LNCaP clone FGC (cell line): Measurements from ENCODE around the gene KCNIP1.

Experiments
- DNase-seq: peaks from one replicate; pipeline ENCODE4 v3.0.0-alpha.2; 2011; ENCODE audit warnings: low read depth
- H3K4me3 ChIP-seq: 2 replicates; pipeline ENCODE4 v1.5.1; 2011; ENCODE audit warnings: mild to moderate bottlenecking, low read depth, low read length, control low read depth
- TF ChIP-seq, protein P1 (sequence below): IDR thresholded peaks from 2 replicates; pipeline ENCODE4 v1.5.1; 2012; ENCODE audit warnings: mild to moderate bottlenecking; ENCODE audit not compliant: control insufficient read depth, insufficient read depth; ENCODE audit errors: extremely low read depth

KCNIP1 gene

DNA sequence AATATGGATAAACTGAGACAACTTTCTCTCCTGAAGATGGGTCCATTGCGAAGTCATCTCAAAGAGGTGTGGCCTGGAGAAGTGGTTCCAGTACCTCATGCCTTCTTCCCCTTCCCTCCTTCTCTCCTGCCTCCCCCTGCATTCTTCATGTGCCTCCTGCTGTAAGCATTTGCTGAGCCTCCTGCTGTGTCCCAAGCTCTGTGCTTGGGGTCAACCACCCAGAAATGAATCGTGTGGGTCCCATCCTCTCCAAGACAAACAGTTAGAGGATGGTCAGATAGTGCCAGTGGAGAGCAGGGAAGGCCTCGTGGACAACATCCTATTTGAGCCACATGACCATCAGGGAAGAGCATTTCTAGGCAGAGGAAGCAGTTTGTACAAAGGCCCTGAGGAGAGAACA is 53.5 kb downstream of the KCNIP1 start:
- TF ChIP-seq, protein P1, sequence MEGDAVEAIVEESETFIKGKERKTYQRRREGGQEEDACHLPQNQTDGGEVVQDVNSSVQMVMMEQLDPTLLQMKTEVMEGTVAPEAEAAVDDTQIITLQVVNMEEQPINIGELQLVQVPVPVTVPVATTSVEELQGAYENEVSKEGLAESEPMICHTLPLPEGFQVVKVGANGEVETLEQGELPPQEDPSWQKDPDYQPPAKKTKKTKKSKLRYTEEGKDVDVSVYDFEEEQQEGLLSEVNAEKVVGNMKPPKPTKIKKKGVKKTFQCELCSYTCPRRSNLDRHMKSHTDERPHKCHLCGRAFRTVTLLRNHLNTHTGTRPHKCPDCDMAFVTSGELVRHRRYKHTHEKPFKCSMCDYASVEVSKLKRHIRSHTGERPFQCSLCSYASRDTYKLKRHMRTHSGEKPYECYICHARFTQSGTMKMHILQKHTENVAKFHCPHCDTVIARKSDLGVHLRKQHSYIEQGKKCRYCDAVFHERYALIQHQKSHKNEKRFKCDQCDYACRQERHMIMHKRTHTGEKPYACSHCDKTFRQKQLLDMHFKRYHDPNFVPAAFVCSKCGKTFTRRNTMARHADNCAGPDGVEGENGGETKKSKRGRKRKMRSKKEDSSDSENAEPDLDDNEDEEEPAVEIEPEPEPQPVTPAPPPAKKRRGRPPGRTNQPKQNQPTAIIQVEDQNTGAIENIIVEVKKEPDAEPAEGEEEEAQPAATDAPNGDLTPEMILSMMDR: no peak
- no peak overlapping the region for H3K4me3 ChIP-seq
- DNase-seq: no peak

GRCh38 chr5:170559296-170559695 is 55.5 kb downstream of the KCNIP1 start:
- TF ChIP-seq, protein P1: no peak
- DNase-seq: no peak
- H3K4me3 ChIP-seq: no peak overlapping the region

DNA sequence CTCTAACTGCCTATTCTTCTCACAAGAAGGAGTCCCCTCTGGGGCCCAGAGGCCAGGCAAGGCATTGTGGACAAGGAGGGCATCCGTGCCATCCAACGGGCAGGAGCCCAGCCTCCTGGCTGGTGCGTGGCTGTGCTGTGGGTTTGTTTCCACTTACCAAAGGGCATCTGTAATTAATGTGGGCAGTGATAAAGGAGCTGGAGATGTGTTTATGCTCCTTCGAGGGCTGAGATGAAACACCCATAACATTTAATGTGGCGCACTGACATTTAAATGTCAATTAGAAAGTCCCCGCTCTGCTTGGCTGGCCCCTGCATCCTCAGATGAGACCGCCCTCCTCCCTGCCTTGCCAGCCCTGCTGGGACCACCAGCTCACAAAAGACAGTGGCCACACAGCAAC is 57.1 kb downstream of the KCNIP1 start:
- TF ChIP-seq, protein P1: no peak

GRCh38 chr5:170562166-170562874 is 58.5 kb downstream of the KCNIP1 start:
- TF ChIP-seq, protein P1: no peak
- DNase-seq: no peak

More for the DNA sequence above, 57.1 kb downstream of the KCNIP1 start:
- H3K4me3 ChIP-seq: no peak overlapping the region
- no peak for DNase-seq

GRCh38 chr5:170562875-170563228 is 59.0 kb downstream of the KCNIP1 start:
- H3K4me3 ChIP-seq: no peak overlapping the region
- TF ChIP-seq, protein P1: no peak
- no peak for DNase-seq

More at GRCh38 chr5:170562166-170562874, 58.5 kb downstream of the KCNIP1 start:
- H3K4me3 ChIP-seq: no peak overlapping the region

GRCh38 chr5:170563824-170564567 is 60.2 kb downstream of the KCNIP1 start:
- DNase-seq: no peak
- H3K4me3 ChIP-seq: no peak overlapping the region
- TF ChIP-seq, protein P1: no peak
